NCI-H2171 (cell line): ENCODE results near the gene FES.
A peak's percentile ranks its signal among the peaks of the same experiment; 100 is the strongest.
"Not testable (repeated sequence)": the region's sequence is repeated elsewhere in the genome, so short reads cannot be mapped to it uniquely, and the experiment has no call there.

Source experiments
- DNase-seq: peaks from one replicate; lab custom pipeline; 2025; lab: John Stamatoyannopoulos, UW

Gene FES

DNA sequence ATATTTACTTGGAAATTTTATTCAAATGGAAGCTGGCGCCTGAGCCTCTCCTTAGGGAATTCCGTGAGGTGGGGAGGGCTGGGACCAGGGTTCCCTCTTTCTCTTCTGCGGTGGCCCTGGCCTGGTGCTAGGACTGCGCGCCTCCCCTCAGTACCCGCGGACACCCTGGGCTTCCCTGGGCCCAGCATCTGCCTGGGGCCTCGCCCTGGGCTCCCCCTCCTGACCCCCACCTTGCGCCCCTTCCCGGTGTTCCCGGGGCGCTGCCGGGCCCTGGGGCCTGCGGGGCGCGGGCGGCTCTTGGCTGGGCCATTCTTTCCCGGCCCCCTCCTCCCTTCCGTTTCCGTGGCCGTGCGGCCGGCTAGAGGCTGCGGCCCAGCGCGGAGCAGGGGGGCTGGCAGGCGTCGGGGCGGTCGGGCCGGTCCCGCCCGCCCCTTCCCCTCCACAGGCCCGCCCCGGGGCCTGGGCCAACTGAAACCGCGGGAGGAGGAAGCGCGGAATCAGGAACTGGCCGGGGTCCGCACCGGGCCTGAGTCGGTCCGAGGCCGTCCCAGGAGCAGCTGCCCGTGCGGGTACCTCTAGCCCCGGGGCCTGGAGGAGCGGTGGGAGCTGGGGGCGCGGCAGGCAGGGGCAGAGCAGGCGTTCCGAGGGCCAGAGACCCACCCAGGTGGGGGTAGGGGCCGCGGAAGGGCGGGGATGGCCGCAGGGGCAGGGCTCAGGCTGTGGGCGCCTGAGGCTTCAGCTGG lies at the start of gene FES:
Gene FES, plus strand, starts transcription at position 529 of the 743 bp plus-strand sequence. CDS start 542 bp downstream, outside the sequence.
- no peak for DNase-seq

GRCh38 chr15:90834626-90835025 lies 49.7 kb upstream of the FES start:
- DNase-seq, result no peak

GRCh38 chr15:90836296-90836871 lies 47.9 kb upstream of the FES start:
- DNase-seq, result peak; percentile 32

DNA sequence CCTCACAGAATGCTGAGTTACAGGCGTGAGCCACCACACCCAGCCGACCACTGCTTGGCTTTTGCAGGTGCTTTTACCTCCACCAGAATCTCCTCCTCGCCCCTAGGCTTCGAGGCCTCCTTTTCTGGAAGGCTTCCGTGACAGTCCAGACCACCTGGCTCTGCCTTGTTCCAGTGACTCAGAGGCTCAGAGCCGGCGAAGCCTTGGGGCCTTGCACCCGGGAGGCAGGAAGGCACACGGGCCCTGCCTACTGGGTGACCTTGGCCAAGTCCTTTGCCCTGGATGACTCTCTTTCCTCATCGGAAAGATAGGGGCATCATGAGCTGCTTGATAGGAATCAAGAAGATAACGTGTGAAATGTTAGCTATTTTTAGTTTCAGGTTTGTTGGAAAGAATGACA lies 47.2 kb upstream of the FES start:
- DNase-seq, result no peak

DNA sequence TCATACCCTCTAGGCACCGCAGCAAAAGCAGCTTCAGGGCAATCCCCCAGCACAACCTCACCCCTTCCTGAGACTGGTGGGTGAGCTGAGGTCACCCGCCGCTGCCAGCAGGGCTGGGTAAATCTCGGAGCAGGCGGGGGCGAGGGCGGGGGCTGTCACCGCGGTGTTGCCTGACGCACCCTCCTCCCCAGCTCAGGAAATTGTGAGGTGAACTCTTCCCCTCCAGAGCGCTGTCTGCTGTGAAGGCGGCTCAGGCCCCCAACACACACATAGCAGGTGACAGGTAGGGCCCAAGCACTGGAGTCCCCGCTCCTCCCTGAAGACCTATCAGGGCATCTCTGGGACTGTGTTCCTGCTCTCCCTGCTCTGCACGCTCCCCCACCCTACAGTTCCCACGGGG lies 46.2 kb upstream of the FES start:
- no peak for DNase-seq

DNA sequence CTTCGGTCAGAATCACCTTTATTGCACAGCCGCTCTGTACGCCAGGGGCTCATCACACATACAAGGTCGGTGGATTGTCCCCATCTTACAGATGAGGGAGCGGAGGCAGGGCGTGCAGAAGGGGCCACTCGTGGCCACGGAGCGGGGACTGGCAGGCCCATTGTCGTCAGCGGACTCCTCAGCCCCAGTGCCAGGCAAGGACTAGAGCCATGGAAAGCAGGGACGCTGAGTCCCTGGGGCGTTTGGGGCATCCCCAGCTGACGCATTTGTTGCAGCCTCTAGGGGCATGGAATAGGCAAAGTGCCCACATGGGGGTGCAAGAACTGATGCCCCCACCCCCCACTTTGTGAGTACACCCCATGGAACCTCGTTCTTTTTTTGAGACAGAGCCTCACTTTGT lies 45.8 kb upstream of the FES start:
- DNase-seq, result no peak

GRCh38 chr15:90839187-90840071 lies 44.9 kb upstream of the FES start:
- no peak for DNase-seq

- no peak for DNase-seq
These were observed 44.0 kb upstream of the FES start for GRCh38 chr15:90840157-90840855.

GRCh38 chr15:90840954-90841353 lies 43.4 kb upstream of the FES start:
- no peak for DNase-seq

GRCh38 chr15:90844696-90845095 lies 39.6 kb upstream of the FES start:
- DNase-seq, result no peak

GRCh38 chr15:90845201-90845949 lies 38.9 kb upstream of the FES start:
- peak; percentile 10 for DNase-seq

- DNase-seq, result not testable (repeated sequence)
These were observed 34.9 kb upstream of the FES start for GRCh38 chr15:90849424-90849823.

- no peak for DNase-seq
These were observed 33.2 kb upstream of the FES start for GRCh38 chr15:90851114-90851513.

DNA sequence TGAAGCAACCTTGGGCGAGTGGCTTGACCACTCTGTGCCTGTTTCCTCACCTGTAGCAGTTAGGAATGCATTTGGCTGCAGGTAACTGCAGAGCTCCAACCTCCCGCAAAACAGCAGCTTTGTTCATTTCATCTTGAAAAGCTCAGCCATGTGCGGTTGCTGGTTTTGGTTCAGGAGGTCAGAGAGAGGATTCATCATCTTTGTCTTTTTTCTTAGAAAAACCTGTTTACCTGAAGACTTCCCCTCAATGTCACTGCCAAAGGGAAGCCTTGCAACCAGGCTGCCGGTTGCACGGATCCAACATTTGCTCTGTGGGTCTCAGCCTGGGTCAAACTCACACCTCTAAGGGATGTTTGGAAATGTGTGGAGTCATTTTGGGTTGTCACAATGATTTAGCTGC lies 32.4 kb upstream of the FES start:
- DNase-seq, result no peak

DNA sequence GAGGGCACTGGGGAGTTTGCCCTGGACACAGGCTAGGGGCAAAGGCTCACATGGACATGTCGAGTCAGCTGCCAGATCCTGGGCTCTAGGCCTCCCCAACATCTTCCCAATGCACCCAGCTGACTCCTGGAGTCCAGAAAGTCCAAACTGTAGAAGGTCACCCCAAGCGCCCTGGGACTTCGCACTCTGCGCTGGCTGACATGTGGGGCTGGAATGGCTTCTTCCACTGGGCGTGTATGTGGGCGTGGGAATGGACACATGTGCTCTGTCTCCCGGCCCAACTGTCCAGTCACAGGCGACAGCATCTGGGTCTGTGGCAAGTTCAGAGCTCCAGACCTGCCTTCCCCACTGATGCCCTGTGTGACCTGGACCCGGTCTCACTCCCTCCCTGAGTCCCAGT lies 29.2 kb upstream of the FES start:
- DNase-seq, result no peak

DNA sequence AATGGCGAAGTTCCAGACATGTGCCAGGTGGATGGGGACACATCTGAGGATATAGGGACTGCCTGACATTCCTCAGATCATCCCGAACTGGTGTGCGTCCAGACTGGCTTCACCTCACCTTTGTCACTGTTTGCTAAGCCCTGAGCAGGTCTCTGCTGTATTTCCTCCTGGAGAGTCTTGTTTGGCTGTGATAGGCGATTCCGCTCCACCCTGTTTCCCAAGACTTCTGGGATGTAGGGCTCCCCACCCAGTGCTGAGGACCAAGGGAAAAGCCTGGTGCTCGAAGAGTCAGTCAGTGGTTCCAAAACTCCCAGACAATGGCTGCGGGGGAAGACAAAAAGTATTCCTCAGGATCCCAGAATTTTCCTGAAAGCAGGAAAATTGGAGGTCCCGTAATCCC lies 27.0 kb upstream of the FES start:
- DNase-seq, result no peak

- DNase-seq, result no peak
These were observed 26.3 kb upstream of the FES start for GRCh38 chr15:90857883-90858443.

DNA sequence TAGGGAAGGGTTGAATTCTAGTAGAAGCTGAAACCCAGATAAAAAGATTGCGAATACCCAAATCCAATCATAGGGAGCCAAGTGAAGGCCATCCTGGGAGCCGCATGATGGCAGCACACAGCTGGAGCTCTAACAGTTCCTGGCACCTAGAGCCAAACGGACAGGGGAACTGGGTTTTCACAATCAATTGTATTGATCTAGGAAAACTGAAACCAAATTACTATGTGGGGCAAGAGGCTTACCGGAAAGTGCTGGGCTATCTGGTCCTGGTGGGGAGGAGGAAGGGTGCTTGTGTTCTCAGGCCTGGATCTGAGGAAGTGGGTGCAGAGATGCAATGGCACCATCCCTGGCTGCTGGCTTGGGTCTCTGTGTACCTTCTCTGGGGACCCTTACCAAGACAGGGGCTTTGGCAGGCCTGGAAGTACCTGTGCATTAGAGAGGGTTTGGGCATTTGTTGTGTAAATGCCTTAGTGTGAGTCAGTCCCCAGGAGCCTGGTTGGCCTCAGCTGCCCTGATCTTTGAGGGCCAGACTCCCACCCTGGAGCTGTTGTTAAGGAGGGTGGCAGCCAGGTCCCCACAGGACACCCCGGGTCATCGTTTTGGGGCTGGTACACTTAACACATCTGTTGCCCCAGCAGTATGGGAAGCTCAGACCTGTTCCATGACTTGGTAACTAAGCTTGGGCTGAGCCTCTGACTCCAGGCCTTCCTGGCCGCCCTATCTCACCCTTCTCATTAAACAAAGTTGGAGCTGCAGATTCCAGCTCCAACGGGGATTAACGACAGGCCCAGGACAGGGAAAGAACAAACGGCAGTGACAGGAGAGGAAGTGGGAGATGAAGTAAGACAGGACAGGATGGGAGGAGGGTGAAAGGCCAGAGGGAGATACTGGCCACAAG lies 24.8 kb upstream of the FES start:
- no peak for DNase-seq

GRCh38 chr15:90860450-90860849 lies 23.9 kb upstream of the FES start:
- no peak for DNase-seq
